SK-N-MC (cell line): ENCODE measurements around the gene FAU.

ENCODE experiments used
- EZH2 ChIP-seq: fragments of 200-600 bp; sonication (generic); IDR thresholded peaks from one replicate; pipeline ENCODE4 v1.6.1; 2017; ENCODE audit warnings: antibody characterized with exemption
- POLR2AphosphoS5 ChIP-seq: IDR thresholded peaks from 2 replicates; pipeline ENCODE4 v1.6.1; 2012; ENCODE audit warnings: mild to moderate bottlenecking, low read depth, low read length, borderline replicate concordance

- TF ChIP-seq EZH2 (no peak), POLR2AphosphoS5 (no peak)
Observed at GRCh38 chr11:65159012-65159411, 37.1 kb upstream of the FAU start.
